Esophagus mucosa (tissue), 1 donor: ENCODE data around the gene CETP. TPM values are rescaled to one million over a fixed set of nuclear protein-coding genes. Genes with fewer than 3 reads are reported as not detected.
"Not testable (repeated sequence)": the region's sequence is repeated elsewhere in the genome, so short reads cannot be mapped to it uniquely, and the experiment has no call there.

Source experiments
- ATAC-seq: fragments of 200-7000 bp; cut with Tn5 transposase; one replicate; pipeline ENCODE4 v1.9.1; 2020
- total RNA-seq: library from RNA; stranded (reverse); gene quantifications from one replicate; pipeline ENCODE4 v1.2.4, GENCODE V29; 2023
- donor health status: DM: yes; HTN: yes; CAD: no.

CETP gene
- total RNA-seq, 1 donor from 2014 or later, result not detected

DNA sequence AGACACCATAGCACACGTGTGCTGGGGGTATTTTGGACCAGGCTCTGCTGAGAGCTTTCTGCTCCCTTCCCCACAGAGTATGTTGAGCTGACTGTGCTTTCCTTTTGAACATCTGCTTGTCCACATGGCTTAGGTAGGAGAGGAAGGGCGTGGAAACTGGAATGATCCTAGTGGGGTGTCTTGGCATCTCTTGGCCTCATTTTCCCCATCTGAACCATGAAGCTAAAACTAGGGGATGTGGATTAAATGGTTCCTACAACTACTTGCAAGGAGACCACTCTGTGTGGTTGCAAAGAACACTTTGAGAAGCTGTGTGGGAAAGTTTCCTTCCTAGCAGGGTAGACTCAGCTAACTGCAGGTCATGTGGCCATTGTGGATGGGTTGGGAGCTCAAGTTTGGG is 20.9 kb downstream of the CETP start:
- no peak for ATAC-seq

DNA sequence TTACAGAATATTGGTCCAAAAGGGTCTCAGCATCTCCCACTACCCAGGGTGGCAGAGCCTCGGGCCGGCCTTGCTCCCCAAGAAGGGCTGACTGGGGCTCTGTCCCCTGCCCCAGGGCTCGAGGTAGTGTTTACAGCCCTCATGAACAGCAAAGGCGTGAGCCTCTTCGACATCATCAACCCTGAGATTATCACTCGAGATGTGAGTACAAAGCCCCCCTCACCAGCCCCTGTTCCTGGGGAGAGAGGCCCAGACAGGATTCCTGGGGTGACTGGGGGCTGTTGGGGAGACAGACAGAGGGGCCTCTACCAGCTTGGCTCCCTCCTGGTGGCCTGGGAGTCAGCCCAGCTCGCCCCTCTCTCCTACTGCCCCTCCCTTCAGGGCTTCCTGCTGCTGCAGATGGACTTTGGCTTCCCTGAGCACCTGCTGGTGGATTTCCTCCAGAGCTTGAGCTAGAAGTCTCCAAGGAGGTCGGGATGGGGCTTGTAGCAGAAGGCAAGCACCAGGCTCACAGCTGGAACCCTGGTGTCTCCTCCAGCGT is 21.5 kb downstream of the CETP start:
- ATAC-seq, result no peak

DNA sequence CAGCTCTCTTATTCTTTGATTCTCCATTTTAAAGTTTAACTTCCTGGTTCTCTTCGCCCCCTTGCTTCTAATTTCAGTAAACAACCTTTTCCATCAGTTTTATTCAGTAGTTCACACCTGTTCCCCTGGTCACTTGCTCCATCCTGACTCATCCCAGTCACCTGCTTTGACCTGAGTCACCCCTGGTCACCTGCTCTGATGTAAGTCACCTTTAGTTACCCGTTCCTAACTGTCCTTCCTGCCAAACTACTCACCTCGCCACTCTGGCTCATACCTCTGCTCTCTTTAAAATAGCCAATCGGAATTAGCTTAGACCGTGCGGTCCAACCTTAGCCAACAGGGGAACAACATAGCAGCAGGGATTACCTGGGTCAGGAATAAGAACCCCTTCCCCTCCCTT is 22.9 kb downstream of the CETP start:
- ATAC-seq, result no peak

- peak; percentile 67 for ATAC-seq
Observed at GRCh38 chr16:56985288-56985961, 23.7 kb downstream of the CETP start.

DNA sequence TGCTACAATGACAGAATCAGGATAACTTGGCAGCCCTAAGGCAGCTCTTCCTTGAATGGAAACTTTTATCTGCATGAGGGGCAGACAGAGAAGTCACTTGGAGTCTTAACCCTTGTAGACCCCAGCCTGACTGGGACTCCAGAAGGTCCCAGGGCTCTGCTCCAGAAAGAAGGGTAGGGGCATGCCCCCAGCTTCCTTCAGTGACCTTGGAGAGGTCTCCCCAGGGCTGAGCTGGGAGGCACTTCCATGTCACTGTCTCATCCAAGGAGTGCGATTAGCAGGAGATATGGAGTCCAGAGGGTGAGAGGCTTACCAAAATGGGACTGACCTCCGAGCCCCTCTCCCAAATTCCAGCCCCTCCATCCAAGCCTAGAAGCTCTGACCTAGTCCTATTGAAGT is 24.2 kb downstream of the CETP start:
- no peak for ATAC-seq

DNA sequence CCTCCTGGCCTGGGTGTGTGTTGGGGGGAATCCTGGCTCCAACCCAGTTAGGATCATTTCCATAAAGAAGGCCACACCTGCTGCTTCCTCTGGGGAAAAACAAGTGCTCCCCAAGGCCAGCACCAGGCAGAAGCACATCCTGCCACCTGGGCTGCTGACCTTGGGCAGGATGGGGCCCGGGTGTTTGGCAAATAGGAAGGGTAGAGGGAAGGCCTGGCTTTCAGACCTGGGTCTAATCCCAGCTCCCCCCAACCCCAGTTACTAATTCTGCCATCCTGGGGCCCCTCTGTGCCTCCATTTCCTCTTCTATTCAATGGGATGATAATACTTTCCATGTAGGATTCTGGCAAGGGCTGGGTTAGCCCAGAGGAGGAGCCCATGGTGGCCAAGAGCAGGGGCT is 24.6 kb downstream of the CETP start:
- ATAC-seq, result no peak

DNA sequence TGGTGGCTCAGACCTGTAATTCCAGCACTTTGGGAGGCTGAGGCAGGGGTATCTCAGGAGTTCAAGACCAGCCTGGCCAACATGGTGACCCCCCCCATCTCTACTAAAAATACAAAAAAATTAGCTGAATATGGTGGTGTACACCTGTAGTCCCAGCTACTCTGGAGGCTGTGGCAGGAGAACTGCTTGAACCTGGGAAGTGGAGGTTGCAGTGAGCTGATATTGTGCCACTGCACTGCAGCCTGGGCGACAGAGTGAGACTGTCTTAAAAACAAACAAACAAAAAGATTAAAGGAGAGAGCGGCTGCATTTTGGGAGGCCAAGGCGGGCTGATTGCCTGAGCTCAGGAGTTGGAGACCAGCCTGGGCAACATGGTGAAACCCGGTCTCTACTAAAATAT is 25.2 kb downstream of the CETP start:
- not testable (repeated sequence) for ATAC-seq

- ATAC-seq, result no peak
Observed at GRCh38 chr16:56987692-56988091, 25.9 kb downstream of the CETP start.

- ATAC-seq, result no peak
Observed at GRCh38 chr16:56988161-56988947, 26.6 kb downstream of the CETP start.

- peak; percentile 85 for ATAC-seq
Observed at GRCh38 chr16:56988948-56989945, 27.5 kb downstream of the CETP start, which contains the start of gene NLRC5. Gene NLRC5 (plus strand): TSS chr16:56989557. CDS start chr16:57020713, 31,156 bp downstream.

DNA sequence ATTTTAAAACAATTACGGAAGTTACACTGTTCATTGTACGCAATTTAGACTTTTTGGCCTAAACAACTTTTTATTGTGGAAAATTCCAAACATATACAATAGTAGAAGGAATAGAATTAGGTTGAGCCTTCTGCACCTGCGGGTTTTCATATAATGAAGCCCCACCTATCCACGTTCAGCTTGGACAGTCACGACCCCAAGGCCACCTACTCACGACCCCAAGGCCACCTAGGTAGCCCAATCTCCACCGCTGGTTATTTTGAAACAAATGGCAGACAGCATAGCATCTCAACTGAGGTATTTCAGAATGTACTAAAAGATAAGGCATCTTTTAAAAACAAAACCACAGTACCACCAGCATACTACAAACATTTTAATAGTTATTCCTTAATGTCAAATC is 28.2 kb downstream of the CETP start:
- ATAC-seq, result no peak

GRCh38 chr16:56990407-56991286 is 28.9 kb downstream of the CETP start:
- ATAC-seq, result no peak

DNA sequence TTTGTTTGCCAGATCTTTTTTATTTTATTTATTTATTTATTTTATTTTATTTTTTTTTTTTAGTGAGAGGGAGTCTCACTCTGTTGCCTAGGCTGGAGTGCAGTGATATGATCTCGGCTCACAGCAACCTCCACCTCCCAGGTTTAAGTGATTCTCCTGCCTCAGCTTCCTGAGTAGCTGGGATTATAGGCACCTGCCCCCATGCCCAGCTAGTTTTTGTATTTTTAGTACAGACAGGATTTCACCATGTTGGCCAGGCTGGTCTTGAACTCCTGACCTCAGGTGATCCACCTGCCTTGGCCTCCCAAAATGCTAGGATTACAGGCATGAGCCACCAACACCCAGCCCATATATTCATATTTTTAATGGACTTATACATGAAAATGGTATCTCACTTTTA is 30.7 kb downstream of the CETP start:
- not testable (repeated sequence) for ATAC-seq

GRCh38 chr16:56993204-56993603 is 31.5 kb downstream of the CETP start:
- ATAC-seq, result no peak

DNA sequence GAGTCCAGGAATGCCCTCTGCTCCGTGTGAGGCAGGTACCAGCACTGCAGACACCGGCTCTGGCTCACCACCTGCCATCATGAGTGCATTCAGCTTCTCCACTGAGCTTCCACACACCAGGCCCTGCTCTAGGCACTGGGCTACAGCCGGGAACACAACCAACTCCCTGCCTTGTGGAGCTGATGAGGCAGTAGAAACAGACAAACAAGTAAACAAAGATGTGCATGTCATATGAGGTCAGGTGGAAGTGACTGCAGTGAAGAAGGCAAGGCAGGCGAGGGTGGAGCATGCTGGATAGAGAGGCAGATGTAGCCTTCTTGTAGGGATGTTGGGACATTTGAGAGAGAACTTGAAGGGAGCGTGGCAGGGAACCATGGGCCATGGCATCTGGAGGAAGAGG is 32.6 kb downstream of the CETP start:
- ATAC-seq, result no peak

GRCh38 chr16:56995136-56995805 is 33.5 kb downstream of the CETP start:
- ATAC-seq, result no peak

- no peak for ATAC-seq
Observed at GRCh38 chr16:56997264-56997663, 35.5 kb downstream of the CETP start.

DNA sequence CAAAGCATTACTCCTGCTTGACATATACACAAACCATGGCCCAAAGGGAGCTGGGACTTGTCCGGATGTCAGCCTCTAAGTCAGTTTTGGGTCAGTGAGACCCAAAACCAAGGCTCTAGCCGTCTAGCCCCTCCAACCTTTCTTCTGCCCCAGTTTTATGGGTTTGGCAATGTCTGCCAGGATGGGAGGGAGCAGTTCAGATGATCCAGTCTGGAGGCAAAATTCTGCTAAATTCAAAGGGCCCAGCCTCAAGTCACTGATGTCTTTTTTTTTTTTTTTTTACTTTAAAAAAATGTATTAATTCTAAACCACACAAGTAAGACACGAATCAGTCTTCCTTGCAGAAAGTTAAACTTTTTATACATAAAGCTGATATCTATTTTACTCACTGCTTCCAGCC is 36.2 kb downstream of the CETP start:
- ATAC-seq, result no peak

GRCh38 chr16:56998352-56998751 is 36.6 kb downstream of the CETP start:
- ATAC-seq, result no peak

GRCh38 chr16:56998861-56999260 is 37.1 kb downstream of the CETP start:
- no peak for ATAC-seq
